ENCODE data around the gene BIRC7.

Gene BIRC7

DNA sequence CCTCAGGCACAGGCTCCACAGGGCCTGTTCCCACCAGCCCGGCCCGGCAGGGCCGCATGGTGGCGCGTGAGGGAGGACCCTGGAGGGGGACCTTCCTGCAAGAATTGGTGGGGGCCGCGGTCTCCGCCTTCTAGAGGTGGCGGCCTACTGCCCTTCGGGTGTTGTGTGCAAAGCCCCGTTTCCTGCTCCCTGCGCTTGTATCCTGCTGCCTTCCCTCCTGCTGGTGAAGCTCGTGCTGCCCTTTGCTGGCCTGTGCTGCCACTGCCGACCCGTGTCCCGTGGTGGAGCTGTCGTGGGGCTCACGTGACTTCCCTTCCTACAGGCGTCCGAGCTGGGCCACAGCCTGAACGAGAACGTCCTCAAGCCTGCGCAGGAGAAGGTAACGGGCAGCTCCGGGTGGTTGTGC lies 48.8 kb downstream of the BIRC7 start:
- DNase-seq = no peak

DNA sequence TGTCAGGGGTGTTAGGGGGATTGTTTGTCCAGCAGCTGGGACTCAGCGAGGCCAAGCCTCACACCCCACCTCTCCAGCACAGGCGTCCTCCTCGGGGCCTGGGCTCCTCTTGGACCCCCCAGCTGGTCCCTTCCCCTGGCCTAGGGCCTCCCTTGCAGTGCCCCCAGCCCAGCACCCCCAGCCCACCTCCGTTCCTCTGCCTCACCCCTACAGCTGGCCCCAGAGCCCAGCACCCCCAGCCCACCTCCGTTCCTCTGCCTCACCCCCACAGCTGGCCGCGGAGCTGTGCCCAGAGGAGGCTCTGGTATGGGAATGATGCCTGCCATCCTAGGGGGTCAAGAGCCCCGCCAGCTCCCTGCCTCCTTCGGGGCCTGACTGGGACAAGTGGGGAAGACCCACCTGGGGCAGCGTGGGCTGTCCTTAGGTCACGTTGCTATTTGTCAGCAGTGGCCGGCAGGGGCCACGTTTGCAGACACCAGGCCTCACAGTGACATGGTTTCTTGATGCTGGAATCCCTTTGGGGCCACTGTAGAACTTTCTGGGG lies 49.3 kb downstream of the BIRC7 start:
- no peak for DNase-seq

DNA sequence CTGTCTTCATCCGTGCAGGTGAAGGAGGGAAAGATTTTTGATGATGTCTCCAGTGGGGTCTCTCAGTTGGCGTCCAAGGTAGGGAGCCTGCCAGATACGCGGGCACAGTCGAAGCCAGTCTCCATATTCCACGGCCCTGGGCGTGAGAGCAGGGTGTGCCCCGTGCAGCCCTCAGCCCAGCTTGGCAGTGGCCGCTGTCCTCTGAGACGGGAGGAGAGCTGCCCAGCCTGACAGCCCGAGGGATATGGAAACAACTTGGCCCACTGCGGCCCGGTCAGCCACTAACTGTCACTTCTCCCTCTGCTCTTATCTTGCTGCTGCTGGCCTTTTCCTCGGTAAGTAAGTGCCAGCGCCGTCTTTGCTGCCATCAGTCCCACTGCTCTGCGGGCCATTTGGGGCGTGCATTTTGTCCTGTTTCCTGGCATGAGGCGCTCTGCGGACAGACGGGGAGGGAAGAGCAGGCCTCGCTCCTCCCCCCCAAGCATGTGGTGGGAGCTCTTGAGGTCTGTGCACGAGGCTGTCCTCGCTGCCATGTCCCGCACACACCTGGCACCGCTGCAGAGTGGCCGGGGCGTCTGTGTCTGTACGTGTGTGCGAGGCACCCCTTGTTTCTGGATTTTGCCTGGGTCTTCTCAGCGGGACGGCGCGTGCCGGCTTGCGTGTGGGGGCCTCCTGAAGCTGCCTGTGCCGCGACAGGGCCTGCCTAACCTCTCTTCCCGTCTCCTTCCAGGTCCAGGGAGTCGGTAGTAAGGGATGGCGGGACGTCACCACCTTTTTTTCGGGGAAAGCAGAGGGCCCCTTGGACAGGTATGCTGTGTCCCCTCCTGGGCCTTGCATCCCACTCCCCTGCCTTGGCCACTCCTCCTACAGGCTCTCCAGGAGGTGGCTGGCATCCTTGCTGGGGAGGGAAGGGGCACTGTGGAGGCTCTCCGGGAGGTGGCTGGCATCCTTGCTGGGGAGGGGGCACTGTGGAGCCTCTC lies 50.2 kb downstream of the BIRC7 start:
- DNase-seq = no peak

DNA sequence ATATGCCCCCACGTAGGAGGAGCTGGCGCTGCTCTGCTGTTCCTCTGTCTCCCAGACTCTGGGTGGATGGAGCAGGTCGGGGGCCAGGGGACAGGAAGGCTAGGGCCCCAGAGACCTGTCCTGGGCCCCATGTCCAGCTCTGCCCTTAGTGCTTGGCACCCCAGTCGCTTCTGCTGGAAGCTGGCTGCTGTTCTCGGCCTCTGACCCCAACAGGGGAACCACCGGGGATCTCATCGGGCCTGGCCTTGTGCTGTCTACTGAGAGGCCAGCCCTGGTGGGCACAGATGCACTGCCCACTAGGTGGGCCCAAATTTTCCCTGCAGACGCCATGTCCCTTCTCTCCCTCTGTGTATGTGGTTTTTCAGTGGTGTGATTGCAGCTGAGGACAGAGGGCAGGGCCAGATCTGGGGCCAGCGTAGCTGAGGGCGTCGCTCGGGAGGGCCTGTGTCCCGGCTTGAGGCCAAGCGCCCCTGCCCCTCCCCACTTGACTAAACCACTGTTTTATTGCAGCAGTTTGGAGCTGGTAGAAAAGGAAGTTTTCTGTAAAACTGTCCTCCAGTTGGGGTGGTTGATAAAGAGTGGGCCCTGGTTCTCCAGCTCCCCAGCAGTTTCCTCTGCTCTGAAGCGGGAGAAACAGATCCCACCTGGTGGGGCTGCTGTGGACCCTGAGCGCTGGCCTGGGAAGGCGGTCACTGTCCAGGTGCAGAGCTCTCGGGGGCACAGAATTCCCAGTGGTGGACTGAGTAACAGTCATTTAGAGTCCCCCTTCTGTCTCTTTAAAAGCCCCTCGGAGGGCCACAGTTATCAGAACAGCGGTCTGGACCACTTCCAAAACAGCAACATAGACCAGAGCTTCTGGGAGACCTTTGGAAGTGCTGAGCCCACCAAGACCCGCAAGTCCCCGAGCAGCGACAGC lies 51.3 kb downstream of the BIRC7 start:
- DNase-seq = no peak

DNA sequence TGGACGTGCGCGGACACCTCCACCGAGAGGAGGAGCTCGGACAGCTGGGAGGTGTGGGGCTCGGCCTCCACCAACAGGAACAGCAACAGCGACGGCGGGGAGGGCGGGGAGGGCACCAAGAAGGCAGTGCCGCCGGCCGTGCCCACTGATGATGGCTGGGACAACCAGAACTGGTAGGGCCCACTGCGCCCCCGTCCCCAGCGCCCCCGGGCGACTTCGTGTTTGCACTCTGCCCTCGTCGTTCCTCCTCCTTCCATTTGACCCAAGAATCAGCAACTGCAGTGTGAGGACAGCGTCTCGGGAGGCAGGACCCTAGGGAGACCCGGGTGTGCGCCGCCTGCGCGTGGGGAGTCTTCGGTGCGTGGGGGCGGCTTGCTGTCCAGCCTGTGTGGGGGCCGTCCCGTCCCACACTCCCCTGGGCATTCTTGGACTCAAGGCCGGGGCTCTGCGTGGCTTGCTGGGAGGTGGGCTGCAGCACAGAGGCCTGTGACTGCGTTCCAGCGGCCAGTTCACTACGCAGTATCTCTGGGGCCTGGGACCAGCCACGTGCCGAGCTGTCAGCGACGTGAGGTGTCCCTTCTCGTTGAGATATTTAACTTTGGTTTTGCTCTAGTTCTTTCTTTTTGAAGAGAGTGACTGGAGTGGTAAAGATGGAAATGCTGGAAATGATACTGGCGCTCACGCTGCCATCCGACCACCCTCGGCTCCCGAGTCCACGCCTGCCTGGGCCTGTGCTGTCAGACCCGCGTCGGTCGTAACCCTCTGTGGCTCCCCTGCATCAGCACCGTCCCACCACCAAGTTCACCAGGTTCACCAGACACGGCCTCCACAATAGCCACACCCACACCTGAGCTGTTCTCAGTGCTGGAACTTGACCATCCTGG lies 52.2 kb downstream of the BIRC7 start:
- no peak for DNase-seq

DNA sequence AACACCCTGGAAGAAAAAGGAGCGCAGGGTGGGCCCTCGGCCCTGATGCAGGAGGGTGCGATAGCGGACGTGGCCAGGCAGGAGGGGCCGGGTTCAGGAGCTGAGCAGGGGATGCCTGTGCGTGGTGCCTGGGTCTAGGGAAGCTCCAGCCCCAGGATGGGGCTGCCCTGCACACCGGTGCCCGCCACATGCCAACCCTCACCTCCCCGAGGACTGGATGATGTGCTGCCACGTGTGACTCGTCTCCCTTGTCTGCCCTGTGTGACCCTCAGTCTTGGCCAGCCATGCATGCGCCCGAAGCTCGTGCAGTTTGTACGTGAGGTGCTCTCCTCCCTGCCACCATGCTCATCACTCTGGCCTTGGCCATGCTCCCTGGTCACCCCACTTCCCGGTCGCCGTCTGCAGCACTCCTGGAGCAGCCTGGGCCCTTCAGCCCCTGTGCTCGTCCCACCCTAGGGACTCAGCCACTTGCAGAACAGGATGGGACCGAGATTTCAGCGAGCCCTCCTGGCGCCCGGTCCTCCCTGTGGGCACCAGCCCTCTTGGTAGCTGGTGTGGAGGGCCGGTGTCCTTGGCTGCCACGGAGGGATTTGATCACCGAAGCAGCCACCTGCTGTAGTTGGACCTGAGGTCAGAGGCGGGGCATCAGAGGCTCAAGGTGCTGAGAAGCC lies 53.0 kb downstream of the BIRC7 start:
- DNase-seq = no peak

GRCh38 chr20:63289311-63290135 lies 53.8 kb downstream of the BIRC7 start:
- DNase-seq = no peak

Data from stimulated activated CD4-positive, alpha-beta T cell treated with anti-CD3 and anti-CD28 coated beads, Interleukin-4, amount 100 ng/mL, for 4 hours (primary cell).